Uterus (tissue), 2 donors: ENCODE results near the gene GGTA1.

ENCODE experiments used
- CTCF ChIP-seq, 4 experiments: fragments of 200-600 bp in 2 of 4; fragments of 450-650 bp in 2 of 4; sonication (generic) in 2 of 4; IDR thresholded peaks; one replicate each; pipeline ENCODE4 v1.5.1; 2016 to 2019; ENCODE audit warnings: antibody characterized with exemption in 4 of 4, mild to moderate bottlenecking in 2 of 4, moderate library complexity in 1 of 4
- POLR2A ChIP-seq, 2 donors: fragments of 450-650 bp; IDR thresholded peaks; one replicate each; pipeline ENCODE4 v1.6.1; 2016; ENCODE audit warnings: antibody characterized with exemption in 2 of 2, mild to moderate bottlenecking in 1 of 2, moderate library complexity in 1 of 2

GRCh38 chr9:121542025-121542424, 42.4 kb upstream of the GGTA1 start:
- no peak for TF ChIP-seq CTCF (IDR thresholded peaks at IDR 0.05)
- no peak for TF ChIP-seq POLR2A (IDR thresholded peaks at IDR 0.05)
